ENCODE measurements around the gene PSMG4. TPM values are rescaled to one million over a fixed set of nuclear protein-coding genes. Genes with fewer than 3 reads are reported as not detected.

The PSMG4 gene
- polyA plus RNA-seq, 1 experiment: 24.7 TPM

DNA sequence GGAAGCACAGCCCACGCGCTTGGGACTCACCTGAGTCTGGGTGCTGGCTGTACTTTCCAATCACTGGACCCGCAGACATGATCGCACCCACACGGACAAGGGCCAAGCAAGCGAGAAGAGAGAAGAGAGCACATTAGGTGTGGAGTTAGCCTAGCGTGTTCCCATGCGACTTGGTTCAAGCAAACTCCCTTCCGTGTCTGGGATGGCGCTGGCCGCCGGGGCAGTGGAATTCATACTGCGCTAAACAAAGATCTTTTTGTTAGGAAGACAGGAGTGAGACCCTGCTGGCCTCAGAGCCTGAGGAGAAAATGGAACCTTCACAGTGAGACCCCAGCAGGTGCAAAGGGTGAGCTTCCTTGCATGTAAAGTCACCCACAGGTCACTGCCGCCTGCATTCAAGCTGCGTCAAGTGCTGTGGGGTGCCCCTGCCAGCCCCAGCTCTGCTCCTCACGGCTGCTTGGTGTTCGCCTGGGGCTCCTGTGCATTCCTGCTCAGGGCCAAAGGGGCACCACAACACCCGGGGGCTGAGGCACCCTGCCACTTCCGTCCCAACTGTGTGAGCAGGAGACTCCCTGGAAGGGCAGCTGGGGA is 26.4 kb downstream of the PSMG4 start:
- POLR2A ChIA-PET: no interaction called here
- H3K27me3 ChIP-seq (ENCODE audit: control insufficient read depth, insufficient read depth, low read length): 0 out of 2 replicates have a peak, but pooled peaks cover 2% of the 10 kb centered on the region

GRCh38 chr6:3285732-3286131 is 27.0 kb downstream of the PSMG4 start:
- Histone ChIP-seq H3K36me3 (ENCODE audit: control insufficient read depth, insufficient read depth, low read length) (no peaks in the 10 kb centered on the region), H3K27me3 (ENCODE audit: control insufficient read depth, insufficient read depth, low read length) (peaks cover 2% of the 10 kb centered on the region; the same call in 1 of the 2 replicates), H3K4me3 (ENCODE audit: low read depth, low read length) (no peak overlapping the region)
- CTCF ChIA-PET: interaction anchor here (2.1 kb wide), 1 partner anchor 446 kb away, joined by 8 read pairs; no protein-coding TSS in a partner anchor
- TF ChIP-seq CTCF (IDR thresholded peaks at IDR 0.05; ENCODE audit: insufficient read depth, low read depth, low read length): no peak
- POLR2A ChIA-PET: no interaction called here
- DNase-seq (ENCODE audit: low read depth): no peak

More for the DNA sequence above, 26.4 kb downstream of the PSMG4 start:
- no peak overlapping the region for H3K4me3 ChIP-seq (ENCODE audit: low read depth, low read length)
- DNase-seq (ENCODE audit: low read depth): no peak
- no peak for TF ChIP-seq CTCF (IDR thresholded peaks at IDR 0.05; ENCODE audit: insufficient read depth, low read depth, low read length)
- H3K36me3 ChIP-seq (ENCODE audit: control insufficient read depth, insufficient read depth, low read length): no peaks in the 10 kb centered on the region
- CTCF ChIA-PET: interaction anchor here (1.2 to 2.1 kb wide), 2 partner anchors 447 to 706 kb away, joined by 3 to 8 read pairs; no protein-coding TSS in a partner anchor

GRCh38 chr6:3286641-3287171 is 28.0 kb downstream of the PSMG4 start:
- ChIA-PET POLR2A (no interaction called here), CTCF (no interaction called here)
- TF ChIP-seq CTCF (IDR thresholded peaks at IDR 0.05; ENCODE audit: insufficient read depth, low read depth, low read length): no peak
- DNase-seq (ENCODE audit: low read depth): no peak
- Histone ChIP-seq H3K27me3 (ENCODE audit: control insufficient read depth, insufficient read depth, low read length) (peaks cover 3% of the 10 kb centered on the region; the same call in 1 of the 2 replicates), H3K36me3 (ENCODE audit: control insufficient read depth, insufficient read depth, low read length) (no peaks in the 10 kb centered on the region), H3K4me3 (ENCODE audit: low read depth, low read length) (no peak overlapping the region)

- Histone ChIP-seq H3K27me3 (ENCODE audit: control insufficient read depth, insufficient read depth, low read length) (peaks cover 3% of the 10 kb centered on the region; the same call in 1 of the 2 replicates), H3K36me3 (ENCODE audit: control insufficient read depth, insufficient read depth, low read length) (no peaks in the 10 kb centered on the region), H3K4me3 (ENCODE audit: low read depth, low read length) (no peak overlapping the region)
- no peak for TF ChIP-seq CTCF (IDR thresholded peaks at IDR 0.05; ENCODE audit: insufficient read depth, low read depth, low read length)
- CTCF ChIA-PET: no interaction called here
- DNase-seq (ENCODE audit: low read depth): no peak
- POLR2A ChIA-PET: no interaction called here
These were observed 28.6 kb downstream of the PSMG4 start for GRCh38 chr6:3287308-3287707.

- Histone ChIP-seq H3K4me3 (ENCODE audit: low read depth, low read length) (no peak overlapping the region), H3K36me3 (ENCODE audit: control insufficient read depth, insufficient read depth, low read length) (no peaks in the 10 kb centered on the region), H3K27me3 (ENCODE audit: control insufficient read depth, insufficient read depth, low read length) (peaks cover 3% of the 10 kb centered on the region; the same call in 1 of the 2 replicates)
- ChIA-PET POLR2A (no interaction called here), CTCF (no interaction called here)
- DNase-seq (ENCODE audit: low read depth): no peak
- TF ChIP-seq CTCF (IDR thresholded peaks at IDR 0.05; ENCODE audit: insufficient read depth, low read depth, low read length): no peak
These were observed 29.4 kb downstream of the PSMG4 start for GRCh38 chr6:3287976-3288707.
